Hepatocyte (in vitro differentiated cells): Measurements from ENCODE around the gene C4orf51. TPM values are rescaled to one million over a fixed set of nuclear protein-coding genes. Genes with fewer than 3 reads are reported as not detected.

Experiments used
- DNase-seq: peaks from one replicate; pipeline ENCODE4 v3.0.0-alpha.2; 2016; ENCODE audit warnings: low spot score
- H2AFZ ChIP-seq: fragments of 200-600 bp; sonication (generic); 2 replicates; pipeline ENCODE4 v1.6.0; 2016; ENCODE audit warnings: antibody characterized with exemption, mild to moderate bottlenecking
- H3K27ac ChIP-seq: fragments of 200-600 bp; sonication (generic); 2 replicates; pipeline ENCODE4 v1.5.1; 2016; ENCODE audit warnings: mild to moderate bottlenecking
- H3K27me3 ChIP-seq: fragments of 200-600 bp; sonication (generic); 2 replicates; pipeline ENCODE4 v1.6.1; 2016
- H3K36me3 ChIP-seq: fragments of 200-600 bp; sonication (generic); replicated peaks from 2 replicates; pipeline ENCODE4 v1.5.1; 2016; ENCODE audit warnings: low read depth; ENCODE audit not compliant: insufficient read depth
- H3K4me1 ChIP-seq: fragments of 200-600 bp; sonication (generic); 2 replicates; pipeline ENCODE4 v1.5.1; 2016; ENCODE audit warnings: mild to moderate bottlenecking, moderate library complexity; ENCODE audit not compliant: insufficient read depth
- H3K4me2 ChIP-seq: fragments of 200-600 bp; sonication (generic); 2 replicates; pipeline ENCODE4 v1.6.0; 2016
- H3K4me3 ChIP-seq: fragments of 200-600 bp; sonication (generic); 2 replicates; pipeline ENCODE4 v1.5.1; 2016; ENCODE audit warnings: mild to moderate bottlenecking
- H3K79me2 ChIP-seq: fragments of 200-600 bp; sonication (generic); 2 replicates; pipeline ENCODE4 v1.6.0; 2017; ENCODE audit warnings: mild to moderate bottlenecking
- H3K9me2 ChIP-seq: fragments of 200-600 bp; sonication (generic); replicated peaks from 2 replicates; pipeline ENCODE4 v1.6.0; 2017; ENCODE audit warnings: mild to moderate bottlenecking; ENCODE audit not compliant: insufficient read depth
- H3K9me3 ChIP-seq: fragments of 200-600 bp; sonication (generic); 2 replicates; pipeline ENCODE4 v1.5.1; 2016; ENCODE audit warnings: low read depth, mild to moderate bottlenecking
- H4K20me1 ChIP-seq: fragments of 200-600 bp; sonication (generic); 2 replicates; pipeline ENCODE4 v1.6.0; 2016; ENCODE audit warnings: mild to moderate bottlenecking; ENCODE audit not compliant: insufficient read depth, poor library complexity, severe bottlenecking
- CTCF ChIP-seq: fragments of 200-600 bp; sonication (generic); IDR thresholded peaks from 2 replicates; pipeline ENCODE4 v1.5.1; 2016; ENCODE audit warnings: antibody characterized with exemption, mild to moderate bottlenecking; ENCODE audit not compliant: poor library complexity
- EZH2 ChIP-seq: fragments of 200-600 bp; sonication (generic); IDR thresholded peaks from 2 replicates; pipeline ENCODE4 v1.6.1; 2016; ENCODE audit warnings: antibody characterized with exemption, mild to moderate bottlenecking, borderline replicate concordance
- EZH2phosphoT487 ChIP-seq: fragments of 200-600 bp; sonication (generic); IDR thresholded peaks from one replicate; pipeline ENCODE4 v1.6.1; 2018; ENCODE audit warnings: antibody characterized with exemption, mild to moderate bottlenecking, low read depth, moderate library complexity; ENCODE audit not compliant: unreplicated experiment, severe bottlenecking
- WGBS: methylation state at CpG from one replicate; pipeline ENCODE4 v1.1.6; 2016; ENCODE audit warnings: low lambda C conversion rate; ENCODE audit errors: missing lambda C conversion rate; 5-methylcytosine and 5-hydroxymethylcytosine counted together
- polyA plus RNA-seq: library from polyadenylated mRNA; unstranded; fragments of >200 nt; fragmentation: Nextera tagmentation; extraction: Ambion mirVana; gene quantifications from 2 replicates; pipeline ENCODE4 v1.2.1, GENCODE V29; 2016
- total RNA-seq: library from RNA; depleted of rRNA; stranded (reverse); fragments of >200 nt; gene quantifications from 2 replicates; pipeline ENCODE4 v1.2.3, GENCODE V29; 2014

Gene C4orf51
- total and polyA plus RNA-seq, 2 experiments from 2014 or later, result not detected

GRCh38 chr4:145719752-145720624 is 40.0 kb downstream of the C4orf51 start:
- H3K9me2 ChIP-seq, result no peaks in the 10 kb centered on the region
- TF ChIP-seq EZH2, result no peak
- no peak for TF ChIP-seq CTCF
- TF ChIP-seq EZH2phosphoT487, result no peak
- H3K4me2 ChIP-seq, result no peak overlapping the region
- DNase-seq, result no peak
- no peaks in the 10 kb centered on the region for H3K4me1 ChIP-seq
- no peaks in the 10 kb centered on the region for H3K27me3 ChIP-seq
- no peaks in the 10 kb centered on the region for H3K36me3 ChIP-seq
- no peaks in the 10 kb centered on the region for H4K20me1 ChIP-seq
- 77% methylated on average over 10 of the region's 10 CpGs for WGBS
- no peak overlapping the region for H2AFZ ChIP-seq
- H3K27ac ChIP-seq, result no peak overlapping the region
- H3K9me3 ChIP-seq, result no peaks in the 10 kb centered on the region
- no peaks in the 10 kb centered on the region for H3K79me2 ChIP-seq
- H3K4me3 ChIP-seq, result no peak overlapping the region

DNA sequence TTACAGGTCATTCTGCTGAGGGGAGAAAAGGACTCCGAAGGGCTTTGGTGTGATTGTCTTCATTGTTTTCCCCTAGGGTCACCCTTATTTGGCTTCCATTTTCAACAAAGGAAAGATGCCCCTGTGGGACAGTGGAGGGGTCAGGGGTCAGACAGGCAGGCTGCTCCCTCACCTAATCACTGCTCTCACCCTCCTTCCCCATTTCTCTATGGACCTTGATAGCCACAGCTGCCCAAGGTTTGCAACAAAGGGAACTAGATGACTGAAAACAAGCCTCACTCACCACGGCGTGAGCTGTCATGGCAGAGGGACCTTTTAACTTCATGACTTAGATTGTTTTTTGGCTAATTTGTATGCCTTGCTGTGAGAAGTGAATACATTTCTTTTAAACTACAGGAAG is 40.7 kb downstream of the C4orf51 start:
- TF ChIP-seq EZH2phosphoT487 (no peak), CTCF (no peak), EZH2 (no peak)
- H3K9me2 ChIP-seq, result no peaks in the 10 kb centered on the region
- H3K4me2 ChIP-seq, result no peak overlapping the region
- no peaks in the 10 kb centered on the region for H3K79me2 ChIP-seq
- H2AFZ ChIP-seq, result no peak overlapping the region
- no peaks in the 10 kb centered on the region for H3K36me3 ChIP-seq
- H3K4me1 ChIP-seq, result no peaks in the 10 kb centered on the region
- WGBS, result 90% methylated on average over 3 of the region's 3 CpGs
- no peaks in the 10 kb centered on the region for H3K27me3 ChIP-seq
- no peaks in the 10 kb centered on the region for H4K20me1 ChIP-seq
- H3K9me3 ChIP-seq, result no peaks in the 10 kb centered on the region
- H3K27ac ChIP-seq, result no peak overlapping the region
- DNase-seq, result no peak
- H3K4me3 ChIP-seq, result no peak overlapping the region

DNA sequence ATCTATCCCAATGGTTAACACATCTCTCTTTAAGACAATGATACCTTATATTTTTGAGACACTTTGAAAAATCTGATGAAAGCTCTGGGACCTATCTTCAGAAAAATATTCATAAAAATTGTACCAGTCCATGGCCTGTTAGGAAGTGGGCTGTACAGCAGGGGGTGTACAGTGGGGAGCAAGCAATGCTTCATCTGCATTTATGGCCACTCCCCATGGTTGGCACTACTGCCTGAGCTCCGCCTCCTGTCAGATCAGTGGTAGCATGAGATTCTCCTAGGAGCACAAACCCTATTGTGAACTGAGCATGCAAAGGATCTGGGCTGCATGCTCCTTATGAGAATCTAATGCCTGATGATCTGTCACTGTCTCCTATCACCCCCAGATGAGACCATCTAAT is 42.6 kb downstream of the C4orf51 start:
- no peaks in the 10 kb centered on the region for H3K79me2 ChIP-seq
- no peaks in the 10 kb centered on the region for H3K27me3 ChIP-seq
- H3K4me1 ChIP-seq, result no peaks in the 10 kb centered on the region
- TF ChIP-seq EZH2phosphoT487 (no peak), CTCF (no peak), EZH2 (no peak)
- no peak overlapping the region for H2AFZ ChIP-seq
- no peaks in the 10 kb centered on the region for H3K36me3 ChIP-seq
- DNase-seq, result no peak
- no peaks in the 10 kb centered on the region for H4K20me1 ChIP-seq
- WGBS, result 100% methylated on average over 1 of the region's 1 CpG
- H3K27ac ChIP-seq, result no peak overlapping the region
- no peak overlapping the region for H3K4me2 ChIP-seq
- no peaks in the 10 kb centered on the region for H3K9me2 ChIP-seq
- no peak overlapping the region for H3K4me3 ChIP-seq
- H3K9me3 ChIP-seq, result no peaks in the 10 kb centered on the region
